NCI-H774 (cell line): ENCODE measurements around the gene MAPK4.
"Not testable (repeated sequence)": the region's sequence is repeated elsewhere in the genome, so short reads cannot be mapped to it uniquely, and the experiment has no call there.

Experiments used
- DNase-seq: peaks from one replicate; lab custom pipeline; 2025; lab: John Stamatoyannopoulos, UW

MAPK4 gene

GRCh38 chr18:50750546-50750945, 190.7 kb downstream of the MAPK4 start:
- DNase-seq, result no peak

GRCh38 chr18:50751490-50751889, 191.6 kb downstream of the MAPK4 start:
- no peak for DNase-seq

- DNase-seq, result no peak
These were observed 192.1 kb downstream of the MAPK4 start for GRCh38 chr18:50751947-50752346.

- no peak for DNase-seq
These were observed 193.4 kb downstream of the MAPK4 start for GRCh38 chr18:50753311-50753710.

- DNase-seq, result no peak
These were observed 194.4 kb downstream of the MAPK4 start for GRCh38 chr18:50754297-50754696.

GRCh38 chr18:50757358-50757757, 197.5 kb downstream of the MAPK4 start:
- DNase-seq, result no peak

GRCh38 chr18:50769463-50769862, 209.6 kb downstream of the MAPK4 start:
- no peak for DNase-seq

- no peak for DNase-seq
These were observed 215.3 kb downstream of the MAPK4 start for GRCh38 chr18:50775207-50775606.

GRCh38 chr18:50775726-50776125, 215.8 kb downstream of the MAPK4 start:
- DNase-seq, result no peak

- DNase-seq, result no peak
These were observed 216.5 kb downstream of the MAPK4 start for GRCh38 chr18:50776383-50776782.

- DNase-seq, result not testable (repeated sequence)
These were observed 219.1 kb downstream of the MAPK4 start for GRCh38 chr18:50779021-50779420.
